ENCODE measurements around the gene LCN15.

Gene LCN15

DNA sequence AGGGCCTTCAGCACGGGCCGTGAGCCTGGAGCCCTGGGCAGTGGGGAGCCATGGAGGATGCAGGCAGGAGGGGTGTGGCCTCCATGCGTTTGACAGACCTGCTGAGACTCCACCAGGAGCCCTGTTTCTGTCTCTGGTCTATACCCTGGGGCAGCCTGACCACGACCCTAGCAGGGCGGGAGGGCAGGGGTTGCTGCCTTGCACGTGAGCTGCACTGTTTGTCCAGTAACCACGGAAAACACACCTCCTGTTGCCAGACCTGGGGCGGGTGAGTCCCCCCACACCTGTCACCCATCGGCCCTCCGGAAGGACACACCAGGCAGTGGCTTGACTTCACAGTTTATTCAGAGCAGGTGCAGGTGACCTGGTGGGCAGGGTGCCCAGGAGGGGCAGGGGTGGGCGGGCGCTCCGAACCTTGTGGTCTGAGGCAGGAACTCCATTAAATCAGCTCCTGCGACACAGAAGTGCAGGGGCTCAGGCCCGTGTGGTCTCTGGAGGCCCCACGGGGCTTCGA, 10.2 kb downstream of the LCN15 start:
- no peak for DNase-seq

DNA sequence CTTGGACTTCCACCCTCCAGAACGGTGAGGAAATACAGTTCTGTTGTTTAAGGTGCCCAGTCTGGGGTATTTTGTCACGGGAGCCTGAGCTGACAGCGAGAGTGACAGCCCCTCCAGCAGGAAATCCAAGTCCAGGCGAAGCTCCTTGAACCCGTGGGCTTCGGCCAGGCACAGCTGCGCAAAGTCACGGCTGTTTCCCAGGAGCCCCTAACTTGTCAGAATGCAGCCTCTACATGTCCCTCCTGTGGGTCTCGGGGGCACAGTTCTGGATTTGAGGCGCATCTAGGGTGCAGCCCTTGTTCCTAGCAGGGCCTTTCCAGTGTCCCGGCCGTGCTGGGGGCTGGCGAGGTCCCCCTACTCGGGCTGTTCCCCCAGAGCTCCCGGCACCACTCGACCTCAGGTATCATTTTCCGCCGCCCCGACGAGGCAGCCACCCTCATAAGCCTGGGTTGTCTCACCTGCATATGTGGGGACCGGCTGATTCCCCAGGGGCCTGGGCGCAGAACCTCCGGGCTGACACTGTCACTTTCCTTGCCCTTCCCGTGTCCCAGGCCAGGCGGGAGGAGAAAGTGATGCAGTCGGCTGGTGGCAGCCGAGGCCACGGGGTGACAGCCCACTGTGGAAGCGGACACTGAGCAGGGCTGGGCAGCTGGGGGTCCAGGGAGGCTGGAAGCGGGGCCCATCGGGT, 10.8 kb downstream of the LCN15 start:
- DNase-seq: no peak

DNA sequence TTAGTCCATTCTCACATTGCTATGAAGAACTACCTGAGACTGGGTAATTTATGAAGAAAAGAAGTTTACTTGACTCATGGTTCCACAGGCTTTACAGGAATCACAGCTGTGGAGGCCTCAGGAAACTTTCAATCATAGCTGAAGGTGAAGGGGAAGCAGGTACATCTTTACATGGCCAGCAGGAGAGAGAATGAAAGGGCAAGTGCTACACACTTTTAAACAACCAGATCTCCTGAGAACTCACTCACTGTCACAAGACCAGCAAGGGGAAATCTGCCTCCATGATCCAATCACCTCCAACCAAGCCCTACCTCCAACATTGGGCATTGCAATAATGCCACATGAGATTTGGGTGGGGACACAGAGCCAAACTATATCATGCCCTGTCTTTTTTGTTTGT, 12.5 kb downstream of the LCN15 start:
- no peak for DNase-seq

DNA sequence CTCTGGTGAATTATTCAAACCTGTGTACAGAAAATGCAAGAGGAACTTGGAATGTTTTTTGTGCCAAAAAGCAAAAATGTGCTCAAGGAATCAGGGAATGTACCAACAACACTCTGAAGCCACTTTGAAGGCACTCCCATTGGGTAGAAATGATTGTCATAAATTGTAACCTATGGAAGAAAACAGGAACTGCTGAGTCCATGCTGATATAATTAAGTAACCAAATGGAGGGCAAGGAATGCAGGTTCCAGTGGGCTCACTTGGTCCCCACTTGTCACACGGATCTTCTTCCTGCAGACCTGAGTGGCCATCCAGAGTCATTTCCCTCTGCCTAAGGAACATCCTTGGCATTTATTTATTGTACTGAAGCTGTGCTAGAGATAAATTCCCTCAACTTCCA, 13.1 kb downstream of the LCN15 start:
- no peak for DNase-seq

DNA sequence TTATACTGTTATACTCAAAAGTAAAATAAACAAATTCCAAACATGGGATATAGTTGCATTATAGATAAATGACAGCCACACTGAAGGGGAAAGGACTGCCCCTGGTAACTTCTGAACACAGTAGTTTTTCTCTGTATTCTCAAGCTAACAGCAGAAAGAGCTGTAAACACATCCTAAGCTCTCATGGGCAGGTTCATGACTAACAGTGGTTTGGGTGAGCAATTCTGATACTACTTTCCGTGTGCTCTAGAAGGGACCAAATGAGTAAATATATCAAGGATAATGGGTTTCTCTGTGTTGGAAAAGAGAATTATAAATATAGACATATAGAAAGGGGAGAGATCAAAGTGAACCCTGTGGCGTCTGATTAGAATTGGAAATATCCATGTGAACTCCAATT, 13.8 kb downstream of the LCN15 start:
- DNase-seq: no peak

DNA sequence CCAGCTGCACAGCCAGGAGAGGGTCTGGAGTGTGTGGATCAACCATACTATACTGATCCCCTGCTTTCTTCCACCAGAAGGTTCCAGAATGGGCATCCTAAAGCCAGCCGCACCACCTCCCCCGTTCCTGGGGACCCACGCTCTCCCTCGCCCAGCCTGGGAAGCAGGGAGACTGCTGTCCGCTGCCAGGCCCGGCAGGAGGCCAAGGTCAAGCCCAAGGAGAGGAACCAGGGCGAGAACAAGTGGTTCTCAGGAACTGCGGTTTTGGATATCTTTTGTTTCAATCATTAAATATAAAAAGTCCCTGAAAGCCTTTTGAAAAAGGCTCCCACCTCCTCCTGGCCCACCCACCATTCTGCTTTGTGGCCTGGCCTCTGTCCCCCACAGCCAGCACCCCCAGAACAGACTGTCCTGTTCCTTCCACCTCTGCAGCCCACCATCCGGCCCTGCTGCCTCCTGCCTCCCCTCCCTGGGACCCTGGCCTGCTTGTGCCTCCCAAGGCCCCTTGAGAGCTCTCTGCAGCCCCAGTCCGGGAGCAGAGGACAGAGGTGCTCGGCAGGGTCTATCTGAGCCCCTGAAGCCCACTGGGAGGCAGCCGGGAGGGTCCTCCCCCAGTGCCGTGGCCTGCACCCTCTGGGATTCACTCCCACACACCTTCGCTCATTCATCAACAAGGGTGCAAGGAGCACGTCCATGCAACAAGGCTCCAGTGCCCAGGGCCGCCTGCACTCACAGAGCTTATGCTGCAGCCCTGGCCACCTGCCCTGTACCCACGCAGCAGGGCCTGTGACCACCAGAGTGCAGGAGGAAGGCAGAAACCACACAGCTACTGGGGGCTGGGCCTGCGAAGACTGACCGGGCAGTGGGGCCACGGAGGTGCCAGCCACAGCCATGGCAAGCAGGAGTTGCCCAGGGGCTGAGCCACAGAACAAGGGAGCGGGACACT, 15.4 kb downstream of the LCN15 start:
- DNase-seq: no peak

DNA sequence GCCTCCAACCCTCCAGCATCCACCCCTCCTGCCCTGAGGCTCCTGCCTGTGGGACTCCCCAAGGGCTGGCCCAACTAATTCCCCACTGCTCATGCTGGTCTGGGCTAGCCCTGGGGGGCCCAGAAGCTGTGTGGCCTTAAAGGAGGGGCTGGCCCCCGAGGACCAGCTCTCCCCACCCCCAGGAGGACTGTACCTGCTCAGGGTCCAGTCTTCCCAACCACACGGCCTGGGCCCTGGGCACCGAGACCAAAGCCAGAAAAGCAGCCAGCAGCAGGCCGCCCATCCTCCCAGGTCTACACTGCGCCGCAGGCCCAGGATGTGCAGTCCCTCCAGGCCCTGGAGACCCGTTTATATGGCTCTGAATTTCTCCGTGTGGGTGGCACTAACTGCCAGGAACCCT, 16.1 kb downstream of the LCN15 start, which contains the start of gene LCN6:
Gene LCN6 (minus strand): TSS at position 325 of the 400 bp plus-strand sequence. CDS start 42 bp downstream, at position 283.
- no peak for DNase-seq

DNA sequence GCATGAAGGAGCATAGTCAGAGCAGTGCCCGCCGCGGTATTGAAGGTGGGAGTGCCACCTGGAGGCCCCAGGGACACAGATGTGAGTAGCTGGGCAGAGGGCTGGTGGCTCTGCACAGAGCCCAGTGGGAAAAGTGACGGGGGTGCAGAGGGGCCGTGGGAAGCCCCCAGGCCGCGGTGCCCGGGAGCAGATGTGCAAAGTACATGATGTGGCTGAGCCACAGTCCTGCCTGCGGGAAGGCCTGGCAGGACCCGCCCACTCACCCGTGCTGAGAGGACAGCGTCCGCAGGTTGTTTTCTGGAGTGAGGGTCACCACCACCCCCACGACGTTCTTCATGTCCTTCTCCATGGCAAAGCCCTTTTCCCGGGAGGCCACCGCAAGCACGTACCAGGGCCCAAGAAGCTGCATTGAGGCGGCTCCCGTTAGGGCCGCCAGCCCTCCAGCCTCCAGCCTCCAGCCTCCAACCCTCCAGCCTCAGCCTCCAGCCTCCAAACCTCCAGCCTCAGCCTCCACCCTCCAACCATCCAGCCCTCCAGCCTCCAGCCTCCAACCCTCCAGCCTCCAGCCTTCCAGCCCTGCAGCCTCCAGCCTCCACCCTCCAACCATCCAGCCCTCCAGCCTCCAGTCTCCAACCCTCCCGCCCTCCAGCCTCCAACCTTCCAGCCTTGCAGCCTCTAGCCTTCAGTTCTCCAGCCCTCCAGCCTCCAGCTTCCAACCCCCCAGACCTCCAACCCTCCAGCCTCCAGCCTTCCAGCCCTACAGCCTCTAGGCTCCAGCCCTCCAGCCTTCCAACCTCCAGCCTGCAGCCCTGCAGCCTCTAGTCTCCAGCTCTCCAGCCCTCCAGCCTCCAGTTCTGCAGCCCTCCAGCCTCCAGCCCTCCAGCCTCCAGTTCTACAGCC, 16.9 kb downstream of the LCN15 start:
- no peak for DNase-seq

DNA sequence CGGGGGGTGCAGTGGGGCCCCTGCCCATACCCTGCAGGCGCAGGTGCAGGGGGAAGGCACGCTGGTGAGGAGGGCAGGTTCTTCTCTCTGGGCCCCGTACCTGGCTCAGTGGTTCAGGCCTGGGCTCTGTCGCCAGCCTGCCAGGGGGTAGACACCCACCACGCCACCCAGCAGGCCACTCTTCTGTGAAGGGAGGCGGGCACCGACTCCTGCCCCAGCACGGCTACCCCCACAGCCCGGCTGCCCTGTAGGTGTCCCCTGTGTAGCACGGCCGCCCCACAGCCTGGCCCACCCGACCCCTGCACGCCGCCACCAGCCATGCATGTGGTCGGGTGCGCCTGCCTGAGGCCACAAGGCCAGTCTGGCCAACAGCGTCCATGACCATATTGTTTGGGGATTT, 17.7 kb downstream of the LCN15 start:
- no peak for DNase-seq

DNA sequence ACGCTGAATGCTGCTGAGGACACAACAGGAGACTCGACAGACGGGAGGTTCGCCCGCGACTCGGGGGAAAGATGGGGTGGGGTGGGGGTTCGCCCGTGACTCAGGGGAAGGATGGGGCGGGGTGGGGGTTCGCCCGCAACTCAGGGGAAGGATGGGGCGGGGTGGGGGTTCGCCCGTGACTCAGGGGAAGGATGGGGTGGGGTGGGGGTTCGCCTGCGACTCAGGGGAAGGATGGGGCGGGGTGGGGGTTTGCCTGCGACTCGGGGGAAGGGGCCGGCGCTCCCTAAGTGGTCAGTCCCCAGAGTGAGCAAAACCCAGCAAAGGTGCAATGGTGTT, 18.2 kb downstream of the LCN15 start:
- DNase-seq: no peak

DNA sequence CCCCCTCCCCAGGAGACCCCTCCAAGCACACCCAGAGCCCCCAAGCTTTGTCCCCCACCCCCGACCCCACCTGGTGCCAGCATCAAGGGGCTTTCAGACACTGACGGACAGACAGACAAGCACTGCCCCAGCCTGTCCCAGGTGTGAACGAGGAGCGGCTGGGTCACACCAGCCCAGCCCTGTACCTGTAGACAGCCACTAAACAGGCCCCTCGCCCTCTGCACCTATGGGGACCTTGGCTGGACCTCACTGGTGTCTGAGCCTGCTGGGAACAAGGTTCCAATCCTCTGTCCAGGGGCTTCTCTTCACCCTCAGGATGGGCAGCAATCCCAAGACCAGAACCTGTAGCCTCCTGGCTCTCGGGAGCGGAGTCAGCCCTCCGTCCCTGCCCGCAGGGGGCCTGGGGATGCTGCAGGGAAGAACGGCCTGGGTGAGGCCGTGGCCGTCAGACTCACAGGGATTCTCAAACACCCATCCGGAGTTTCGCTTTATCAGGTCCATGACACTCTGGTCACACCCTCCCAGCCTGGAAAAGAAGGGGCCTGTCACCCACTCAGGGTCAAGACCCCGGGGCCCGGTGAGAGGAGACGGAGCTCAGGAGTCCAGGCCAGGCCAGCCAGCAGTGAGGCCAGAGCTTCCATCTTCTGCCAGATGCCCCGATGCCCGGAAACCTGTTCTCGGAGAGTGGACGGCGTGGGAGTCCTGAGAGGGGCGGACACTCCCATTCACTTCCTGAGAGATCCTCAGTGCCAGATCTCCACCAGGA, 18.7 kb downstream of the LCN15 start:
- DNase-seq: no peak

DNA sequence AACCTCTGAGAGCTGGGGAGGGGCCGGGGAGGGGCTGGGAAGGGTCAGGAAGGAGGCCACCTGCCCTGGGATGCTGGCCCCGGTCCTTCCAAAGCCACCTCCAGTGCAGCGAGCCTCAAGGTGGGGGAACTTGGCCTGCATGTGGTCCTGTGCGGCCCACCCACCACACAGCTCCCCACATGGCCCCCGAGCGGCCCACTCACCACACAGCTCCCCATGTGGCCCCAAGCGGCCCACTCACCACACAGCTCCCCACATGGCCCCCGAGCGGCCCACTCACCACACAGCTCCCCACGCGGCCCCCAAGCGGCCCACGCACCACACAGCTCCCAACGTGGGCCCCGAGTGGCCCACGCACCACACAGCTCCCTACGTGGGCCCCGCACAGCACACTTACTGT, 19.5 kb downstream of the LCN15 start:
- no peak for DNase-seq

DNA sequence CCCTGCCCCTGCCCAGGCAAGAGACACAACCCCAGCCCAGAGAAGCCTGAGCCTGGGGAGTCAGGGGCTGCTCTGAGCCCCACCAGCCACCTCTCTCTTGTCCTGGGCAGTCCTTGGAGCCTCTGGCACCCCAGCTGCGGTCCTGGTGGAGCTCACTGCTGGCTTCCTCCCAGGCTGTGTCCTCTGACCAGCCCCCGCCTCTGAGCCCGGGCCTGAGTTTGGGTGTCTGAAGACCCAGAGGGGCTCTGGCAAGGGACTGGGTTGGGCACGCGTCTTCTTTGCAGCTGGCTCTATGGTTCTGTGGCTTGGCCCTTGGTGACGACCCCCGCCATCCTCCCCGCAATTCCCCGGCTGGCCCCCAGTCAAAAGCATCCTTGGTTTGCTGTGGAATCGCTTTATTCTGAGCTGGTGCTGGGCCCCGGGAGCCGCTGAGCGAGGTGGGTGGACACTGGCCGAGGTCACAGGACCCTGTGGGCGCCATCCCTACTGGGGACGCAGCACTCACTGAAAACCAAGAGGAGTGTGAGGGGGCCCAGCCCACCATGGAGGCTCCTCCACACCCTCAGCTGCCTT, 20.6 kb downstream of the LCN15 start:
- DNase-seq: no peak

DNA sequence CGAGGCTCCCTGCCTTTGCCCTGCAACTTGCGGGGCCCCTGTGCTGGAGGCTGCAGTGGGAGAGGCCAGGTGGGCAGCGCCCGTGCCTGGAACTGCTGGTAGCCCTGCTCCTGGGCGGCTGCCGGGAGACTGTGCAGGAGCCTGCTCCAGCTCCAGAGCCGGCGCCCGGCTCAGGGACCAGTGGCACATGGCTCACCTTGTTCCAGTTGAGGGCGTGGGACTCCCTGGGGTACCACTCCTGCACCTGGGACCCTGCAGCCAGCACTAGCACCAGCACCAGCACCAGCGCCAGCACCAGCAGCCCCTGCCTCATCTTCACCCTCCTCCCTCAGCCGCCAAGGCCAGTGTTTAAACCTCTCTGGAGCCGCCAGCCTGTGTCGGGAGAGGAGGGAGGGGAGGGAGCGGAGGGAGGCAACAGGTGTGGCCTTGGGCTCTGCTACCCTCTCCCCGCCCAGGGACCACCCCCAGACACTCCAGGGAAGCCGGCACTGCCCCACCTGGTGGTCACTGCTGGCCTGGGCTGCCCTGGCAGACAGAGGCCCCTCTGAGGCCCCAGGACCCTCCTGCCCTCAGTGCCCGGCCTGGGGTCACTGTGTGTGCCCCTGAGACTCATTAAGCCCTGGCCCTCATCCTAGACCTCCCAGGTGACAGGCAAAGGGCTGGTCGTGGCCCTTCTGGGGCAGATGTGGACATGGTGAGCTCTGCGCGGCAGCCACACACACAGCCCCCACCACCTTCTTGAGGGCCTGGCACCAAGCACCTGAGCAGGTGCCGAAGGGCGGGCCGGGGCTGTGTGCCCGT, 21.5 kb downstream of the LCN15 start, which contains the start of gene LCN10:
Gene LCN10 (minus strand): TSS at position 350 of the 801 bp plus-strand sequence. CDS start 37 bp downstream, at position 313.
- DNase-seq: no peak

DNA sequence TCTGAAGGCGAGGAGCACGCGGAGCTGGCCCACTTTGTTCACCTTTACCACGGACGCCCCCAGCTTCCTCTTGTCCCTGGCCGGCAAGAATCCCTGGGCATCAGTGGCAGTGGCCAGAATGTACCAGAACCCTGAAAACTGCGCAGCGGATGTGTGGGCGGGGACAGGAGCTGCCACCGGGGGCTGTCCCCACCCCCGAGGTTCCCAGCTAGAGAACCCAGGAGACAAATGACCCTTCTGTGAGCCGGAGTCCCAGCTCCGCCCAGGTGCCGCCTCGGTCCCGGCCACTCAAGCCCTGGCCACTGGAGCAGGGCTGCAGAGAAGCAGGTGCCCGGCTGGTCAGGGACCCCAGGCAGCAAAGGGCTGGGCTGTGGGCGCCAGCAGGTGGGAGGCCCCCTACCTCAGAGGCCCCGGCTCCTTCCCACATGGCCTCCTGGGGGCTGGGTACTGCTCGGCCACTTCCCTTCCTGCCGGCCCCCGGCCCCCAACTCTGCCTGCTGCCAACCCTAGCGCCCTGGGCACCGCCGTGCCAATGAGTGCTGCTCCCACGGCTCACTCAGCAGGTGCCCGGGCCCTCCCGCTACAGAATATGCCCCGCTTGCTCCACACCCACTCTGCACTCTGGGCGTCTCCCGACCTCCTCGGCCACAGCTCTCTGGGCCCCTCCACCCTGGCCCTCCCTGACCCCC, 22.3 kb downstream of the LCN15 start:
- DNase-seq: peak; percentile 76

DNA sequence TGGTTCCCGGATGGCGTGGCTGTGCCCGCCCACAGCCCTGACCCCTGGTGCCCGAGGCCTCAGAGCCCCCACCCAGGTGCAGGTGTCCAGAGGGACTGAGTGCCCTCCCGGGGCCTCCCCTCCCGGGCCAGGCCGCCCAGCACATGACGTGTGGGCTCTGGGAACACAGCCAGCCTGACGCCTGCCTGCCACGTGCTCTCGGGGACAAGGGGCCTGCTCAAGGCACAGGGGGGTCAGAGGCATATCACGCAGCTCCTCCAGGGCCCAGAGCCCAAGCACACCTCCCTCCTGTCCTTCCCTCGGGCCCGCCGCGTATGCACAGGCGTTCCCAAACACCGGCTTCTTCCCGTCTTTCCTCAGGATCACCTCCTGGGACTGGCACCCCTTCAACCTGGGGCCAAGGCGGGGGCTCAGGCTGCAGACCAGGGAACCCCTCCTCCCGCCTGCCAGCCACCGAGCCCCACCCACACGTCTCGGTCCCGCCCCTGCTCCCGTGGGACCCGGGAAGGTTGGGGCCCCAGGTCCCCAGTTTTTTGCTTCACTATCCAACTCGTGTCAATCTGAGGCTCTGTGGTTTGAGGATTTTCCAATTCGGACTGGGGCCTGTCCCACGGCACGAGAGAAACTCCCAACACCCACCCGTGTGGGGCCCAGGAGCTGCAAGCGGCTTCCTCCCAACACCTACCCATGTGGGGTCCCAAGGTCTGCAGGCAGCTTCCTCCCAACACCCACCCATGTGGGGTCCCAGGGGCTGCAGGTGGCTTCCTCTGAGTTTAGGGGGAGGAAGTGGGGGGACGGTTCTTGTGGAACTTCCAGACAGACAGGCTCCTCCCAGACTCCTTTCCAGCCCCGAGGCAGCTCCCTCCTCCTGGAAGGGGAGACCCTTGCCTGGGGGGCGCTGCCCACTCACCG, 23.1 kb downstream of the LCN15 start:
- peak; percentile 41 for DNase-seq

DNA sequence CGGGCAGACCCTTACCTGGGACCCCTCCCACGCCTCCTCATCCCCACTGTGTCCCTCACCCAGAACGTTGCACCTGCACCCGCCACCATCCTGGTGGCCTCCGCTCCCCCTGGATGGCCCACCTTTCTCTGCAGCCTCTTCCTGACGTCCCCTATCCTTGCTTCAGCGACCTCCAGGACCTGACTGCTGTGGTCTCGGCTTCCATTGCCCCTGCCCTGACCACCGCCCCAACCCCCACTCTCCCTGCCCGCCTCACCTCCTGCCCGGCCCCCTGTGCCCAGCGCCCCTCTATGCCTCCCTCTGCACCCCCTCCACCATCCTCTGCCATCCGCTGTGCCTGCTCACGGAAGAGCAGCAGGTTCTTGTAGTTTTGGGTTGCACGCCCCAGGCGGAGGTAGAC, 23.8 kb downstream of the LCN15 start:
- no peak for DNase-seq

DNA sequence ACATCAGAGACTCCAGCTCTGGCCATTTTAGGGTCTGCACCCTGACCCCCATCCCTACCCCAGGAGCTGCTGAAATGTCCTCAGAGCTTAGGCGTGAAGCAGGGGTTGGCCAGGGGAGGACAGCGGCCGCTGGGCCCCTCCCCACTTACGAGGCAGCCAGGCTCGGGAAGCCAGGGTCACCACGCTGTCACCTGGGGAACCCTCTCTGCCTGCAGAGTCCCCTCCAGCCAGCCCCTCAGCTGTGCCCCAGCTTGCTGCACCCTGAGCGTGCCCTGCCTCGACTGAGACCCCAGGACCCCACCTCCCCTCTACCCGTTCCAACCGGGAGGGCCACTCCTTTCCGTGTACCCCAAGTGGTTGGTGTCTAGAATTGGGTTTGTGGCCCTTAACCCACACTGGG, 24.2 kb downstream of the LCN15 start:
- DNase-seq: no peak

DNA sequence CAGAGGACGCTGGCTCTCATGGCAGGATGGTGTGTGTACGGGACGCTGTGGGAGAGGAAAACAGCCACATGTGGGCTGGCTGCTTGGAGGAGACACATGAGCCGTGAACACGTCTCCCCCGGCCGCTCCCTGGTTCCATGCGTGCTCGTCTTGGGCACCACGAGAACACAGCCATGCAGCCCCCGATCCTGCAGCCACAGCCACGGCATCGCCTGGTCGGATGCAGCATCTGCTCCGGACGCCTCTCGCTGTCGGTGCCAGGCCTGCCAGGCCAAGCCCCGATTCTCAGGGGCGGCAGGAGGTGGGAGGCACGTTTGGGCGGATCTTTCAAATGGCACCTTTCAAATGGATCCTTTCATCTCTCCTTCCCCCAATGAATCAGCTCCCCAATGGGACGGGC, 24.8 kb downstream of the LCN15 start:
- no peak for DNase-seq

Data from stimulated activated CD4-positive, alpha-beta T cell treated with anti-CD3 and anti-CD28 coated beads, Interleukin-15, amount 100 ng/mL, for 24 hours (primary cell).